HG02623 (cell line): ENCODE data around the gene BMPR1A.
"Not testable (repeated sequence)": the region's sequence is repeated elsewhere in the genome, so short reads cannot be mapped to it uniquely, and the experiment has no call there.

Experiments used
- ATAC-seq: cut with Tn5 transposase; IDR thresholded peaks from one replicate; pipeline ENCODE4 v1.9.1; 2021; ENCODE audit warnings: moderate library complexity; ENCODE audit not compliant: unreplicated experiment

The BMPR1A gene

DNA sequence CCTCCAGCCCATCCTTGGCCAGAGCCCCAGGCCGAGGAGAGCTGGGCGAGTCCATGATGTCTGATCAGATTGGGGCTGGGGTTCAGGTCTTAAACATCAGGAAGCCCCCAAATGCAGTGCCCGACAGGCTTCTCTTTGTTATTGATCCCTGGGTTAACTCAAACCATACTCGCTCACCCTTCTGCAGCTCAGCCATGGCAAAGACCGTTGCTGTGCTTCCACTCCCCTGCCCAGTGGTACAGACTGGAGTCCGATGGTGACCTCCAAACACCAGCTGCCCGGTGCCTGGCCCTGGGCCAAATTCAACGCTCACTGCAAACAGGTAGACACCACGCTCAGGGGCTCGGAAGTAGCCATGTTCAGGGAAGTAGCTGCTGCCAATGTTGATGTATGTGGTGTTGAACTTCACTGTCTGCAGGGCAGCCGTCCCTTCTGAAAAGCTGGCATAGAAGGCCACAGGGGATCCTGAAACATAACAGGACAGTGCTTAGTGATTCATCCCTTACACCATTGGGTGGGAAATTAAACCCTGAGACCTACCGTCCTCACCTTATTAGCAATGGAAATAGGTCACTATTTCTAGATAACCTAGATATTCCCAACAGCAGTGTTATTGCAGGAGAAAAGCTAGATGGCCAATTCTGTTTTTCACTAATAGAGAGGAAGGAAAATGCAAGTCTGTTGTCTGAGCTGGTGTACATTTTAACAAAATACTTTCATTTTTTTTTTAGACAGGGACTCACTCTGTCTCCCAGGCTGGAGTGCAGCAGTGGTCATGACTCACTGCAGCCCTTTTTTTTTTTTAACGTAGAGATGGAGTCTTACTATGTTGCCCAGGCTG is 180.5 kb downstream of the BMPR1A start:
- no peak for ATAC-seq

DNA sequence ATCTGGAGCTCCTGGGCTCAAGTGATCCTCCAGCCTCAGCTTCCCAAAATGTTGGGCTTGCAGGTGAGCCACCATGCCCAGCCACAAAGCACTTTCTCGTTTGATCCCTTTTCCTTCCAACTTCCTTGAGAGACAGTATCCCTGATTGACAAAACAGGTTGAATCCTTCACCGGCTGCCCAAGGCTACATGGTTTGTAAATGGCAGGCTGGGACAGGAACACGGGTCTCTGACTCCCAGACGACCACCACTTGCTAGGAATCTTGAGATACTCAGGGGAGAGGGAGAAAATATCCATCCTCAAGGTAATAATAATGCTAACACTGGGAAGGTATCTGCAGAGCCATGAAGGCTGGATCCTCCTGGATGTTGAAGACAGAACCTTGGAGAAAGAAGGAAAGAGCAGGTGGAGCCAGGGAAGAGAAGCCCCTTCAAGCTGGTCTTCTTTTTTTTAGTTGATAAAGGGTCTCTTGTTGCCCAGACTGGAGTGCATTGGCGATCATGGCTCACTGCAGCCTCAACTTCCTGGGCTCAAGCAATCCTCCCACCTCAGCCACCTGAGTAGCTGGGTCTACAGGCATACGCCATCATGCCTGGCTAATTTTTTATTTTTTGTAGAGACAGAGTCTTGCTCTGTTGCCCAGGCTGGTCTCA is 181.2 kb downstream of the BMPR1A start:
- no peak for ATAC-seq

DNA sequence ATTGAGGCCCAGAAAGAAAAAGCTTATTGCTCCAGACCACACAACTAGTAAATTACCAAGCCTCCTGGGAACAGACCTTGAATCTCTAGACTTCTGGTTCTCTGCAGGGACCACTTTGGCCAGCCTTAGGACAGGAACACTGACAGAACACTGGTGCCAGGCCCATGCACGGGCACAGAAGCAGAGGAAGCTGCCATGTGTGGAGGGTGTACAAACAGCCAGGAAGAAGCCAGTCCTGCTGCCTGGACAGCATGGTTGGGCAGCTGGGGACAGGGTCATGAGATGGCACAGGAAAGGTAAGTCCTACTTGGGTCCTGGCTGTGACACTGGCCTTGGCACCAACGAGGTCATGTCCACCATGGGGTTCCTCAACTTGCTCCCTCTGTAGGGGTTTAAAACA is 181.8 kb downstream of the BMPR1A start:
- ATAC-seq, result no peak

DNA sequence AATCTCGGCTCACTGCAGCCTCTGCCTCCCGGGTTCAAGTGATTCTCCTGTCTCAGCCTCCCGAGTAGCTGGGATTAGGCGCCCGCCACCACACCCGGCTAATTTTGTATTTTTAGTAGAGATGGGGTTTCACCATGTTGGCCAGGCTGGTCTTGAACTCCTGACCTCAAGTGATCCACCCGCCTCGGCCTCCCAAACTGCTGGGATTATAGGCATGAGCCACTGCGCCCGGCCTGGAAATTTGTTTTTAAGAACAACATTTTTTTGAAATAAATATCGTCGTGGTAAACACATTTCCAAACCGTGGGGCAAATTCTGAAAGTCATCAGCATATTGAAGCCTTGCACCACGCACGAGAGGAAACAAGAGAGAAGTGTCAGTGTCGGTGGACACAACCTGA is 183.7 kb downstream of the BMPR1A start:
- ATAC-seq, result not testable (repeated sequence)

DNA sequence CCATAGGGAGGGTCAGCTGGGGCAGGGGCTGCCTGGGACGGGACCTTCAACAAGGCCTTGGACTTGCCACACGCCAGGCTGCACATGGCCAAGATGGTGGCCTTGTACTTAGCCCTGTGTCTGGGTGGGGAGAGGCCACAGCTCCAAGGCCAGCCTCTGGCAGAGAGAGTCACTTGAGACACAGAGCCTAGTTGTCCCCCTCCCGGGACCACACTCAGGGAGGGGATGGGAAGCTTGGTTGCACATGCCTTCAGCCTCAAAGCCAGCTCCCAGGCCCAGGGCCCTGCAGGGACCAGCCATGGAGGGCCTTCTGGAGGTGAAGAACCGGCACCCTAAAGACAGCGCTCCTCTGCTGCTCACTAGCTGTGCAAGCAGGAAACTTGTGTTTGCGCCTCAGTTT is 184.3 kb downstream of the BMPR1A start:
- no peak for ATAC-seq

GRCh38 chr10:86941426-86941825 is 185.0 kb downstream of the BMPR1A start:
- ATAC-seq, result no peak

DNA sequence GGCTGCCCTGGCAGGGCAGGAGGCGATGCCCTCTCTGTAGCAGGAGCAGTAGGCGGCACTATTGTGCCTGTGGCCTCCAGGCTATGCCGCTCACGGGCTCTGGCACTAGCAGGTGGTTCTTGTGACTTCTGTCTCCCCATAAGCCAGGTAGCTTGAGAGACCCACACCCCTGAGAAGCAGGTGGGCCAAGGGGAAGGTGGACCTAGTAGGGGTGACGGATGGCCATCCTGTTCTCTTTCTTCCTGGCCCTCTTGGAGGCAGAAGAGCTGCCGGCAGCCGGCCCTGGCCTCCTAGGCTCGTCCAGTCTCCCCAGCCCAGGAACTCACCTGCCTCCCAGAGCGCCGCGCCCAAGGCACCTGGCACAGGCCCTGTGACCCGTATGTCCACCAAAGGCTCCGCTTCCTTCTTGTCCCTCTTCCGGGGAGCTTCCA is 185.6 kb downstream of the BMPR1A start:
- no peak for ATAC-seq

DNA sequence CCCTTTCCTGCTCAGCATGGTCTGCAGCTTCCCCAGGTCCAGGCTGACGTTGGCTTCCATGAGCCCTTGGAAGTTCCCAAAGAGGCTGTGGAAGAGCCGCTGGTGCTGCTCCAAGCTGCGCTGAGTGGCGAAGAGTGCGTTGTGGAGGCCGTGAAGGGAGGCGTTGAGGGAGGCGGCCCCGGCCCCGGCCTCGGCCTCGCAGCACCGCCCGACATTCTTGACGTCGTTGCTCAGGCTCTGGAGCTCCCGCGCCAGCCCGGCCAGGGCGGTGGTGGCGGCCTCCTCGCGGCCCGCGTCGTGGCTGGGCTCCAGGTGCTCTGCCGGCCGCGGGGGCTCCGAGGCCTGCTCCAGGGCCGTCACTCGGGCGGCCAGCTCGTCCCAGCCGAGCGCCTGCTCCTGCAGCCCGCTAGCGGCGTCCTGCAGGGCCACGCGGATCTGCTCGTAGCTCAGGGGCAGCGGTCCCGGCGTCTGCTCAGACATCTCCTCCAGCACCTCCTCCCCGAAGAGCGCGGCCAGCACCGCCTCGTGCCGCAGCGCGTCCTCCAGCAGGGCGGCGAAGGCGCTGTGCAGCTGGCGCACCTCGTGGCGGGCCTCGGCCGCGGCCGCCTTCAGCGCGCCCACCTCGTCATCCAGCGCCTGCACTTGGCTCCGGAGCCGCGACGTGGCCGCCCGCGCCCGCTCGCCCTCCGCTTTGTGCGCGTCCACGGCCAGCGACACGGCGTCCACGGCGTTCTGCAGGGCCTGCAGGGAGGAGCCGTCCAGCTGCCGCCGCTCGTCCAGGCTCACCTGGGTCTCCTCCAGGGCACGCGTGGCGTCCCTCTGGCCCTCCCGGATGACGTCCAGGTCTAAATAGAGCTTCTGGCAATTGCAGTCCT is 186.3 kb downstream of the BMPR1A start:
- ATAC-seq, result no peak

- ATAC-seq, result no peak
Measured at GRCh38 chr10:86943316-86944030, 187.1 kb downstream of the BMPR1A start.

DNA sequence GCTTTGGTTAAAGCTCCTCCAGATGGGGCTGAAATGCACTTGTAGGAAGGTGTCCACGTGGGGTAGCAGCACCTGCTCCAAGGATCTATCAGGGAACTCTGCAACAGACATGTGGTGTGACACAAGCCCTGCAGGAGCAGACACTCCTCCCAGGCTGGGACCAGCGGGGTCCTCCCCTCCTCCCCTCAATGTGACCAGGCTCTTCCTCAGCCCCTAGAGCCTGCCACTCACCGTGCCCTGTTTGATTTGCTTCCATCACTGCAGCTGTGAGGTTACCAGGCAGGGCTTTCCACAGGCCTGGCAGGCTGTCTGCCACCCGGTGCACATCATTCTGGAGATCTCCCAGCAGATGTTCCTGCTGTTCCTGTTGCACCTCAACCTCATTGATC is 187.6 kb downstream of the BMPR1A start:
- ATAC-seq, result no peak

- ATAC-seq, result no peak
Measured at GRCh38 chr10:86944471-86944870, 188.1 kb downstream of the BMPR1A start.

DNA sequence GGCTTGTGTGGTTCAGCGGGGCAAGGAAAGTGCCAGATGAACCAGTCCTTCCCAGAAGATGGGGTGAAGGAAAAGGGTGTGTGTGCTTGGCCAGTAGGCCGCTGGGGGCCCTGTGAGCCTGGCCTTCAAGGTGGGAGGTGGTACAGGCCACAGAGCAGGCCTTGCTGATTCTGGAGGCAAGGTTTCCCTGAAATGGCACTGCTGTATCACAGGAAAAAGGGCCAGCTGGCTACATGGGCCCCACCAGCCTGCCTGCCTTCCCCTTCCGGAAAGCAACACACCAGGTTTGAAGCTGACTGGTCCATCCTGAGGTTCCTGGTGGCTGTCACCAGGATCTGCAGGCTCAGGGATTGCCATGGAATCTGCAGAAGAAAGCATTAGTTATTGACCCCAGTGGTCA is 188.5 kb downstream of the BMPR1A start:
- no peak for ATAC-seq

- no peak for ATAC-seq
Measured at GRCh38 chr10:86945361-86946212, 189.2 kb downstream of the BMPR1A start.

GRCh38 chr10:86946213-86947155 is 190.1 kb downstream of the BMPR1A start:
- no peak for ATAC-seq

GRCh38 chr10:86947806-86948205 is 191.4 kb downstream of the BMPR1A start:
- not testable (repeated sequence) for ATAC-seq

- no peak for ATAC-seq
Measured at GRCh38 chr10:86950349-86950748, 193.9 kb downstream of the BMPR1A start.

DNA sequence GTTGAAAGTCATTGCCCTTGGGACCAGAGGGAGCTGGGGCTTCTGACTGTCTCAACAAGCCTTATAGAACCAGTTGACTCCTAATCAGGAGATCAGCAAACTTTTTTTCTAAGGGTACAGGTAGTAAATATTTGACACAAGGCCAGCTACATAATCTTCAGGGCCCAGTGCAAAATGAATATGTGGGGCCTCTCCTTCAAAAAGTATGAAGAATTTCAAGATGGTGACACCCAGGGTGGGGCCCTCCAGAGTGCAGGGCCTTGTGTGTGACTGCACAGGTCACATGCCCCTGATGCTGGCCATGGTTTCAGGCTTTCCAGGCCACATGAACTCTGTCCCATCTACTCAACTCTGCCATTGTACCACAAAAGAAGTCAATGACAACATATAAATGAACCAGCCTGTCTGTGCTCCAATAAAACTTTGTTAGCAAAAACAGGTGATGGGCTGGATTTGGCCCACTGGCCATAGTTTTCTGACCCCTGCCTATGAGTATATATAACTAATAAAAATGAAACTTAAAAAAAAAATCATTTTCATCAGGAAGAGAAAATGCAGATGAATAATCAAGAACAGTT is 194.9 kb downstream of the BMPR1A start:
- no peak for ATAC-seq

DNA sequence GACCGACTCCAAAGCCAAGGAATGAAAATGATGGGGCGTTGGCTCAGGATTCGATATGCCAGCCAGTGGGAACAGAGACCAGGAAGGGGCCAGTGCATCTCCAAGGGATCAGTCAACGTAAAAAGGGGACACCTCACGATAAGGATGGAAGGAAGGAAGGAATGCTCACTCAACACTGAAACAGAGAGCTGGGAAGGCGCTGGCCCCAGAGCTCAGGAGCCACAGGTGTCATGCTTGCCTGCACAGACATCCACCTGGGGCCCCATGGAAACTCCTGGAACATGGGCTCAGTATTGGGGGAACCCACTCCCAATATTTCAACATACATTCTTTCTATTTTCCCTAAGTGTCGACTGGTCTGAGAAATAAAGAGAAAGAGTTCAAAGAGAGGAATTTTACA is 195.7 kb downstream of the BMPR1A start:
- ATAC-seq, result no peak
